HepG2 (cell line): ENCODE measurements around the gene PKNOX2.

Experiments used
- POLR2AphosphoS5 ChIP-seq: IDR thresholded peaks from 2 replicates; pipeline ENCODE4 v1.6.1; 2012; ENCODE audit warnings: low read depth, low read length
- RFX1 ChIP-seq: fragments of 450-650 bp; IDR thresholded peaks from 2 replicates; pipeline ENCODE4 v1.6.1; 2017
- SIN3B ChIP-seq: fragments of 150-350 bp; IDR thresholded peaks from 2 replicates; pipeline ENCODE4 v1.6.1; 2014; ENCODE audit warnings: low read length
- ZNF354B ChIP-seq: sonication (generic); formaldehyde crosslinking; IDR thresholded peaks from 2 replicates; pipeline ENCODE4 v1.8.0; 2022; ENCODE audit warnings: mild to moderate bottlenecking, missing genetic modification reagents
- ZSCAN29 ChIP-seq: sonication (generic); formaldehyde crosslinking; conservative IDR thresholded peaks from 2 replicates; pipeline ENCODE4 v1.4.0; 2020; ENCODE audit warnings: mild to moderate bottlenecking, missing genetic modification reagents

- TF ChIP-seq RFX1 (no peak), ZSCAN29 (CRISPR knock-in tag) (no peak), POLR2AphosphoS5 (no peak), ZNF354B (CRISPR knock-in tag) (no peak), SIN3B (no peak)
These were observed 187.3 kb downstream of the PKNOX2 start for GRCh38 chr11:125351868-125352250.
